Measurements from ENCODE around the gene PTF1A. TPM values are rescaled to one million over a fixed set of nuclear protein-coding genes. Genes with fewer than 3 reads are reported as not detected.

Gene PTF1A
- total RNA-seq, 1 experiment from 2014 or later, result not detected

DNA sequence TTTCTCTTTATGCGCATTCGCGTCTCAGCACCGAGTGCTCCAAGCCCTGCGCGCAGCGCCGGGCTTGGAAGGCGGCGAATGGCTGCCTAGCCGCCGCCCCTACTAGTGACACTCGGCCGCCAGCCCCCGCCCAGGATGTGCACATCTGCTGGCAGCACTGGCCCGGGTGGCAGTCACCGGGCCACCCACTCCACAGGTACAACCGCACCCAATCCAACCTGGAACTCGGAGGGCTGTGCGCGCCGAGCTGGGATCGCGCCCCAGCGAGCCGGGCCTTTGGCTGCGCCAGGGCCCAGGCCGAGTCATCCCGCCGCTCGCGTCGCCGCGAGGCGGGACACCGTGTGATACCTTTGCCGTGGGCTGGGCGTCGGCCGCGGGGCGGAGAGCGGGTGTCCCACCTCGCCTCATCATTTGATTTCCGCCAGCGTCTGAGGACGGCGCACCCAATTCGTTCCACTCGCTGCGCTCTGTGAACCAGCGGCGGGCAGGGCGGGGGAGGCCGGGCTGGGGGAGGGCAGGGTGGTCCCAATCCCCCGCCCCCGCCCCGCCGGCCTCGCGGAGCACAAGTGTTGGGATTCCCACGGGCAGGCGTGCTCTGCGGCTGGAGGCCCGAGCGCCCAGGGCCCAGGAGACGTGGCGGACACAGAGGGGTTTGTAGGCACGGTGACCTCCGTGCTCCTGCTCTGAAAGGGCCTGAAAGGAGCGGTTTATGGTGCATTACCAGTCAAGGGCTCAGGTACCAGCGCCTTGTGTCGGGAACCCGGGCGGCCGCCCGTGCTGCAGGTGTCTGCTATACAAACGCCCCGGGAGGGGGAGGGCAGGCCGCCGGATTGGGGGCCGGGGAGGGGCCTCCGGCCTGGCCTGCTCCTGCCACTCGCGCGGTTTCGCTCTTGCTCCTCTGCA is 17.8 kb upstream of the PTF1A start:
- intact Hi-C loops (cut with micrococcal nuclease; ENCODE audit: unreplicated experiment), result loop anchor here (10.0 kb wide), 1 partner anchor 90 kb away; no protein-coding TSS in a partner anchor
- DNase-seq (ENCODE audit: low read depth, low spot score), result no peak
- Histone ChIP-seq H3K36me3 (ENCODE audit: control insufficient read depth, insufficient read depth, low read length) (no peaks in the 10 kb centered on the region), H3K4me1 (ENCODE audit: control insufficient read depth, insufficient read depth, low read length) (no peaks in the 10 kb centered on the region), H3K27ac (ENCODE audit: low read length) (no peak overlapping the region), H3K9me3 (ENCODE audit: control insufficient read depth, insufficient read depth, low read depth, low read length) (no peaks in the 10 kb centered on the region), H3K4me3 (ENCODE audit: low read depth in 2 of 2, low read length in 2 of 2) (no peak overlapping the region), H3K27me3 (ENCODE audit: control insufficient read depth, insufficient read depth, low read length) (no peaks in the 10 kb centered on the region; the same call in 1 of the 2 replicates)
- no peak for ATAC-seq
- BruUV-seq (replicated peaks), result no TSS peak
- POLR2A ChIA-PET, result no interaction called here
- CTCF ChIA-PET, result no interaction called here
- in situ Hi-C loops (cut with HindIII; ENCODE audit: low pct_unique_long_range_greater_than_20kb, low sequenced_read_pairs), result no loop called here
- TF ChIP-seq TCF7L2 (IDR thresholded peaks at IDR 0.05; ENCODE audit: low read depth, low read length) (no peak), POLR2AphosphoS5 (IDR thresholded peaks at IDR 0.05; ENCODE audit: low read depth, low read length) (no peak), SIN3A (IDR thresholded peaks at IDR 0.05; ENCODE audit: borderline replicate concordance, insufficient read depth, low read depth, low read length) (no peak)
- TF ChIP-seq, protein P1, sequence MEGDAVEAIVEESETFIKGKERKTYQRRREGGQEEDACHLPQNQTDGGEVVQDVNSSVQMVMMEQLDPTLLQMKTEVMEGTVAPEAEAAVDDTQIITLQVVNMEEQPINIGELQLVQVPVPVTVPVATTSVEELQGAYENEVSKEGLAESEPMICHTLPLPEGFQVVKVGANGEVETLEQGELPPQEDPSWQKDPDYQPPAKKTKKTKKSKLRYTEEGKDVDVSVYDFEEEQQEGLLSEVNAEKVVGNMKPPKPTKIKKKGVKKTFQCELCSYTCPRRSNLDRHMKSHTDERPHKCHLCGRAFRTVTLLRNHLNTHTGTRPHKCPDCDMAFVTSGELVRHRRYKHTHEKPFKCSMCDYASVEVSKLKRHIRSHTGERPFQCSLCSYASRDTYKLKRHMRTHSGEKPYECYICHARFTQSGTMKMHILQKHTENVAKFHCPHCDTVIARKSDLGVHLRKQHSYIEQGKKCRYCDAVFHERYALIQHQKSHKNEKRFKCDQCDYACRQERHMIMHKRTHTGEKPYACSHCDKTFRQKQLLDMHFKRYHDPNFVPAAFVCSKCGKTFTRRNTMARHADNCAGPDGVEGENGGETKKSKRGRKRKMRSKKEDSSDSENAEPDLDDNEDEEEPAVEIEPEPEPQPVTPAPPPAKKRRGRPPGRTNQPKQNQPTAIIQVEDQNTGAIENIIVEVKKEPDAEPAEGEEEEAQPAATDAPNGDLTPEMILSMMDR (IDR thresholded peaks at IDR 0.05), result no peak
- TF ChIP-seq, protein P2, sequence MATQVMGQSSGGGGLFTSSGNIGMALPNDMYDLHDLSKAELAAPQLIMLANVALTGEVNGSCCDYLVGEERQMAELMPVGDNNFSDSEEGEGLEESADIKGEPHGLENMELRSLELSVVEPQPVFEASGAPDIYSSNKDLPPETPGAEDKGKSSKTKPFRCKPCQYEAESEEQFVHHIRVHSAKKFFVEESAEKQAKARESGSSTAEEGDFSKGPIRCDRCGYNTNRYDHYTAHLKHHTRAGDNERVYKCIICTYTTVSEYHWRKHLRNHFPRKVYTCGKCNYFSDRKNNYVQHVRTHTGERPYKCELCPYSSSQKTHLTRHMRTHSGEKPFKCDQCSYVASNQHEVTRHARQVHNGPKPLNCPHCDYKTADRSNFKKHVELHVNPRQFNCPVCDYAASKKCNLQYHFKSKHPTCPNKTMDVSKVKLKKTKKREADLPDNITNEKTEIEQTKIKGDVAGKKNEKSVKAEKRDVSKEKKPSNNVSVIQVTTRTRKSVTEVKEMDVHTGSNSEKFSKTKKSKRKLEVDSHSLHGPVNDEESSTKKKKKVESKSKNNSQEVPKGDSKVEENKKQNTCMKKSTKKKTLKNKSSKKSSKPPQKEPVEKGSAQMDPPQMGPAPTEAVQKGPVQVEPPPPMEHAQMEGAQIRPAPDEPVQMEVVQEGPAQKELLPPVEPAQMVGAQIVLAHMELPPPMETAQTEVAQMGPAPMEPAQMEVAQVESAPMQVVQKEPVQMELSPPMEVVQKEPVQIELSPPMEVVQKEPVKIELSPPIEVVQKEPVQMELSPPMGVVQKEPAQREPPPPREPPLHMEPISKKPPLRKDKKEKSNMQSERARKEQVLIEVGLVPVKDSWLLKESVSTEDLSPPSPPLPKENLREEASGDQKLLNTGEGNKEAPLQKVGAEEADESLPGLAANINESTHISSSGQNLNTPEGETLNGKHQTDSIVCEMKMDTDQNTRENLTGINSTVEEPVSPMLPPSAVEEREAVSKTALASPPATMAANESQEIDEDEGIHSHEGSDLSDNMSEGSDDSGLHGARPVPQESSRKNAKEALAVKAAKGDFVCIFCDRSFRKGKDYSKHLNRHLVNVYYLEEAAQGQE (IDR thresholded peaks at IDR 0.05; ENCODE audit: insufficient read depth in 1 of 2, low read depth in 2 of 2, low read length in 1 of 2), result no peak

DNA sequence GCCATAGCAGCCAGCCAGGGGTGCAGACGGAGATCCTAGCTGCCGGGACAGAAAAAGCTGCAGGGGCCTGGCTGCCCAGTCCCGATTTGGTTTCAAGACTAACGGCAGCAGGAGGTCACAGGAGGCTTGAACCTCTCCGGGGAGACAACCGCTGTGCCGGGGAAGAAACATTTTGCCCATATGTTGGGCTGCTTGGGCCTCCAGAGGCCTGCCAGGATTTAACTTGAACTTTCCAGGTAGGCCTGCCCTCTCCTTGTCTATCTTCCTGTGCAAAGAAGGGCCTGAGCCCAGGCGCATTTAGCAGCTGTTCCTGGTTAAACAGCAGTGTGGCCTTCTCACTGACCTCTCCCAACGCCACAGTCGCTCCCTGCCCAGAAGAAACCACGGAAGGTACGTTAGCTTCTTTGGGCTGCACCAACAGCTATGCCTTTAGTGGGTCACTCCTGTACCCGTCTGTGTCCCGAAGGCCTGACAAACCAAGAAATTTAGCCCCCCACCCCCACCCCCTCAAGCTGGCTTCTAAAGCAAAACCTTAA is 17.1 kb upstream of the PTF1A start:
- no peak overlapping the region for H3K27ac ChIP-seq (ENCODE audit: low read length)
- TF ChIP-seq POLR2AphosphoS5 (IDR thresholded peaks at IDR 0.05; ENCODE audit: low read depth, low read length), result no peak
- TF ChIP-seq, protein P1 (IDR thresholded peaks at IDR 0.05), result no peak
- TF ChIP-seq SIN3A (IDR thresholded peaks at IDR 0.05; ENCODE audit: borderline replicate concordance, insufficient read depth, low read depth, low read length), result no peak
- TF ChIP-seq, protein P2 (IDR thresholded peaks at IDR 0.05; ENCODE audit: insufficient read depth in 1 of 2, low read depth in 2 of 2, low read length in 1 of 2), result no peak
- TF ChIP-seq TCF7L2 (IDR thresholded peaks at IDR 0.05; ENCODE audit: low read depth, low read length), result no peak
- ATAC-seq (no peak), DNase-seq (ENCODE audit: low read depth, low spot score) (no peak)
- H3K4me1 ChIP-seq (ENCODE audit: control insufficient read depth, insufficient read depth, low read length), result no peaks in the 10 kb centered on the region
- H3K36me3 ChIP-seq (ENCODE audit: control insufficient read depth, insufficient read depth, low read length), result no peaks in the 10 kb centered on the region
- in situ Hi-C loops (cut with HindIII; ENCODE audit: low pct_unique_long_range_greater_than_20kb, low sequenced_read_pairs) (no loop called here), intact Hi-C loops (cut with micrococcal nuclease; ENCODE audit: unreplicated experiment) (loop anchor here (10.0 kb wide), 1 partner anchor 90 kb away; no protein-coding TSS in a partner anchor)
- H3K27me3 ChIP-seq (ENCODE audit: control insufficient read depth, insufficient read depth, low read length), result no peaks in the 10 kb centered on the region; the same call in 1 of the 2 replicates
- ChIA-PET CTCF (no interaction called here), POLR2A (no interaction called here)
- H3K4me3 ChIP-seq (ENCODE audit: low read depth in 2 of 2, low read length in 2 of 2), result no peak overlapping the region
- H3K9me3 ChIP-seq (ENCODE audit: control insufficient read depth, insufficient read depth, low read depth, low read length), result no peaks in the 10 kb centered on the region
- BruUV-seq (replicated peaks), result no TSS peak
